ENCODE measurements around the gene NFAT5. TPM values are rescaled to one million over a fixed set of nuclear protein-coding genes. Genes with fewer than 3 reads are reported as not detected.
"Not testable (repeated sequence)": the region's sequence is repeated elsewhere in the genome, so short reads cannot be mapped to it uniquely, and the experiment has no call there.

NFAT5 gene
- total and polyA plus RNA-seq, 2 donors (not counting 3 experiments of a cell fraction or from before 2014, with no cell fraction given), result 17.2 to 49.5 TPM

DNA sequence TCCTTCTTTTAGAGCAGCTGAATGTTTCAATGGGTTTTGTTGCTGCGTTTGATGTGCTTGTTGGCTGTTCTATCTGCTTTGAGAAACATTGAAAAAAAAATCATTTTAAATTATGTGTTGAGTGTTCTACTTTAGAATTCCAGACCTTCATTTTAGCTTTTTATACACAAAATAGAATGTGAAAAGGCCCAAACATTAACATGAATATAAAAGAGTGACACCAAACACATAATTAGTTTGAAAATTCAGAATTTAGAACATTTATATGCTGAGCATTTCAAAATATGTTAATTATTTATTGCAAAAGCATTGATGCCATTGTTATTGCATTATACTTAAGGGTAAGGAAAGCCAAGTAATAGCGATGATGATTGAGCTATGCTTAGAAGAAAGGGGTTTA lies 2.9 kb downstream of the NFAT5 start:
- H3K4me3 ChIP-seq (replicated peaks in 1 of 3; ENCODE audit: insufficient read depth in 1 of 3, low read depth in 1 of 3, low read length in 3 of 3), result no peak overlapping the region
- peaks cover 0 to 4% of the 10 kb centered on the region in 2 experiments for H3K36me3 ChIP-seq (ENCODE audit: control insufficient read depth in 2 of 2, extremely low read depth in 1 of 2, insufficient read depth in 2 of 2, low read length in 2 of 2)
- CTCF ChIA-PET, result interaction anchor here (0.7 to 1.8 kb wide), 9 partner anchors 9 to 172 kb away, joined by 3 to 10 read pairs (median 3); no protein-coding TSS in a partner anchor
- H3K9me3 ChIP-seq (replicated peaks; ENCODE audit: control insufficient read depth, insufficient read depth, low read length), result no peaks in the 10 kb centered on the region
- H3K27ac ChIP-seq (ENCODE audit: insufficient read depth, low read depth, low read length), result no peak overlapping the region
- peaks cover 30% of the 10 kb centered on the region for H3K4me1 ChIP-seq (ENCODE audit: control insufficient read depth, extremely low read depth, insufficient read depth, low read length)
- POLR2A ChIA-PET, result no interaction called here
- peak overlapping the region; percentile 99 for H3K4me2 ChIP-seq (ENCODE audit: insufficient read depth, low read length)
- no peak overlapping the region for H3K9ac ChIP-seq (replicated peaks; ENCODE audit: extremely low read depth, insufficient read depth, low read length)
- no peak overlapping the region for H2AFZ ChIP-seq (ENCODE audit: low read depth, low read length)
- no TSS peak for BruUV-seq (replicated peaks)
- peaks cover 64% of the 10 kb centered on the region for H3K79me2 ChIP-seq (ENCODE audit: control insufficient read depth, insufficient read depth, low read length)
- intact Hi-C loops (cut with micrococcal nuclease), result loop anchor here (5.0 kb wide), 2 partner anchors 71 to 256 kb away; partner anchors contain the start of gene VPS4A
- no peaks in the 10 kb centered on the region for H4K20me1 ChIP-seq (replicated peaks; ENCODE audit: control insufficient read depth, extremely low read depth, insufficient read depth, low read length)
- DNase-seq (ENCODE audit: low read depth, low spot score), result no peak
- dilution Hi-C loops (cut with MboI; ENCODE audit: extremely low pct_ligation_motif_present, low sequenced_read_pairs), result no loop called here
- H3K9me1 ChIP-seq (replicated peaks; ENCODE audit: control insufficient read depth, extremely low read depth, insufficient read depth, low read length), result no peaks in the 10 kb centered on the region
- H3K27me3 ChIP-seq (ENCODE audit: control insufficient read depth in 2 of 2, insufficient read depth in 2 of 2, low read length in 2 of 2), result no peaks in the 10 kb centered on the region
- TF ChIP-seq MYC (IDR thresholded peaks at IDR 0.05; ENCODE audit: low read depth, low read length) (no peak), GATA2 (IDR thresholded peaks at IDR 0.05; ENCODE audit: insufficient read depth, insufficient read length, low read depth, low read length) (no peak), EZH2 (IDR thresholded peaks at IDR 0.05; ENCODE audit: borderline replicate concordance, low read depth, low read length, severe bottlenecking) (no peak), MAX (IDR thresholded peaks at IDR 0.05; ENCODE audit: insufficient read depth, insufficient read length) (no peak), JUN (IDR thresholded peaks at IDR 0.05; ENCODE audit: borderline replicate concordance, insufficient read depth, insufficient read length, low read depth) (no peak), FOS (IDR thresholded peaks at IDR 0.05; ENCODE audit: borderline replicate concordance, insufficient read depth, low read length) (no peak), POLR2A (IDR thresholded peaks at IDR 0.05; ENCODE audit: low read depth, low read length) (no peak), POLR2AphosphoS5 (IDR thresholded peaks at IDR 0.05; ENCODE audit: insufficient read depth, low read depth, low read length) (no peak)
- TF ChIP-seq, protein P1, sequence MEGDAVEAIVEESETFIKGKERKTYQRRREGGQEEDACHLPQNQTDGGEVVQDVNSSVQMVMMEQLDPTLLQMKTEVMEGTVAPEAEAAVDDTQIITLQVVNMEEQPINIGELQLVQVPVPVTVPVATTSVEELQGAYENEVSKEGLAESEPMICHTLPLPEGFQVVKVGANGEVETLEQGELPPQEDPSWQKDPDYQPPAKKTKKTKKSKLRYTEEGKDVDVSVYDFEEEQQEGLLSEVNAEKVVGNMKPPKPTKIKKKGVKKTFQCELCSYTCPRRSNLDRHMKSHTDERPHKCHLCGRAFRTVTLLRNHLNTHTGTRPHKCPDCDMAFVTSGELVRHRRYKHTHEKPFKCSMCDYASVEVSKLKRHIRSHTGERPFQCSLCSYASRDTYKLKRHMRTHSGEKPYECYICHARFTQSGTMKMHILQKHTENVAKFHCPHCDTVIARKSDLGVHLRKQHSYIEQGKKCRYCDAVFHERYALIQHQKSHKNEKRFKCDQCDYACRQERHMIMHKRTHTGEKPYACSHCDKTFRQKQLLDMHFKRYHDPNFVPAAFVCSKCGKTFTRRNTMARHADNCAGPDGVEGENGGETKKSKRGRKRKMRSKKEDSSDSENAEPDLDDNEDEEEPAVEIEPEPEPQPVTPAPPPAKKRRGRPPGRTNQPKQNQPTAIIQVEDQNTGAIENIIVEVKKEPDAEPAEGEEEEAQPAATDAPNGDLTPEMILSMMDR (IDR thresholded peaks at IDR 0.05; ENCODE audit: extremely low read depth in 1 of 2, insufficient read depth in 1 of 2, low read depth in 1 of 2, low read length in 2 of 2), result no peak
- FAIRE-seq, result no peak

DNA sequence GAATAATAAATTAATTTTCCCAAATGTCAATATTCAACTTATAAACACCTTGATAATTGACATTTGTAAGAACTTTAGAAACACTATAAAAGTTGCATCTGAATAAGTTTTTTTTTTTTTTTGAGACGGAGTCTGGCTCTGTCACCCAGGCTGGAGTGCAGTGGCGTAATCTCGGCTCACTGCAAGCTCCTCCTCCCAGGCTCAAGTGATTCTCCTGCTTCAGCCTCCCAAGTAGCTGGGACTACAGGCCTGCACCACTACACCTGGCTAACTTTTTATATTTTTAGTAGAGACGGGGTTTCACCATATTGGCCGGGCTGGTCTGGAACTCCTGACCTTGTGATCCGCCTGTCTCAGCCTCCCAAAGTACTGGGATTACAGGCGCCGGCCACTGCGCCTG lies 13.0 kb downstream of the NFAT5 start:
- H3K27ac ChIP-seq (ENCODE audit: insufficient read depth, low read depth, low read length); POLR2A ChIA-PET; H3K4me2 ChIP-seq (ENCODE audit: insufficient read depth, low read length); FAIRE-seq; intact Hi-C loops (cut with micrococcal nuclease); H3K9me3 ChIP-seq (replicated peaks; ENCODE audit: control insufficient read depth, insufficient read depth, low read length); H3K9ac ChIP-seq (replicated peaks; ENCODE audit: extremely low read depth, insufficient read depth, low read length); BruUV-seq (replicated peaks); H3K4me1 ChIP-seq (ENCODE audit: control insufficient read depth, extremely low read depth, insufficient read depth, low read length); H4K20me1 ChIP-seq (replicated peaks; ENCODE audit: control insufficient read depth, extremely low read depth, insufficient read depth, low read length); H3K27me3 ChIP-seq (ENCODE audit: control insufficient read depth in 2 of 2, insufficient read depth in 2 of 2, low read length in 2 of 2); H3K36me3 ChIP-seq (ENCODE audit: control insufficient read depth in 2 of 2, extremely low read depth in 1 of 2, insufficient read depth in 2 of 2, low read length in 2 of 2); dilution Hi-C loops (cut with MboI; ENCODE audit: extremely low pct_ligation_motif_present, low sequenced_read_pairs); H2AFZ ChIP-seq (ENCODE audit: low read depth, low read length); H3K9me1 ChIP-seq (replicated peaks; ENCODE audit: control insufficient read depth, extremely low read depth, insufficient read depth, low read length); H3K4me3 ChIP-seq (replicated peaks in 1 of 3; ENCODE audit: insufficient read depth in 1 of 3, low read depth in 1 of 3, low read length in 3 of 3); DNase-seq (ENCODE audit: low read depth, low spot score): not testable (repeated sequence)
- peaks cover 68% of the 10 kb centered on the region for H3K79me2 ChIP-seq (ENCODE audit: control insufficient read depth, insufficient read depth, low read length)
- CTCF ChIA-PET, result interaction anchor here (0.7 kb wide), 1 partner anchor 142 kb away, joined by 3 read pairs; no protein-coding TSS in a partner anchor

All from endothelial cell of umbilical vein (primary cell).